Measurements from ENCODE around the gene SF3A1. TPM values are rescaled to one million over a fixed set of nuclear protein-coding genes. Genes with fewer than 3 reads are reported as not detected.
"Not testable (repeated sequence)": the region's sequence is repeated elsewhere in the genome, so short reads cannot be mapped to it uniquely, and the experiment has no call there.

Gene SF3A1
- total and polyA plus RNA-seq, 2 donors (not counting 3 experiments of a cell fraction or from before 2014, with no cell fraction given), result 60.2 to 187 TPM

- no peak overlapping the region for H3K4me2 ChIP-seq (ENCODE audit: insufficient read depth, low read length)
- peaks cover 43% of the 10 kb centered on the region for H3K79me2 ChIP-seq (ENCODE audit: control insufficient read depth, insufficient read depth, low read length)
Observed at GRCh38 chr22:30402028-30402765, 45.5 kb upstream of the SF3A1 start.

GRCh38 chr22:30401024-30401423, 44.3 kb upstream of the SF3A1 start:
- DNase-seq (ENCODE audit: low read depth, low spot score); dilution Hi-C loops (cut with MboI; ENCODE audit: extremely low pct_ligation_motif_present, low sequenced_read_pairs); H3K4me3 ChIP-seq (replicated peaks in 1 of 3; ENCODE audit: insufficient read depth in 1 of 3, low read depth in 1 of 3, low read length in 3 of 3): not testable (repeated sequence)

More at GRCh38 chr22:30402028-30402765, 45.5 kb upstream of the SF3A1 start:
- ChIA-PET CTCF (interaction anchor here (0.7 to 1.8 kb wide), 4 partner anchors 15 to 24 kb away, joined by 3 to 5 read pairs (median 4); partner anchors contain the start of gene RNF215), POLR2A (interaction anchor here (0.7 kb wide), 1 partner anchor 29 kb away, joined by 3 read pairs; no protein-coding TSS in a partner anchor)
- no TSS peak for BruUV-seq (replicated peaks)
- Histone ChIP-seq H3K4me3 (replicated peaks in 1 of 3; ENCODE audit: insufficient read depth in 1 of 3, low read depth in 1 of 3, low read length in 3 of 3) (no peak overlapping the region), H3K27ac (ENCODE audit: insufficient read depth, low read depth, low read length) (no peak overlapping the region), H3K27me3 (ENCODE audit: control insufficient read depth in 2 of 2, insufficient read depth in 2 of 2, low read length in 2 of 2) (no peaks in the 10 kb centered on the region), H4K20me1 (replicated peaks; ENCODE audit: control insufficient read depth, extremely low read depth, insufficient read depth, low read length) (no peaks in the 10 kb centered on the region), H3K9ac (replicated peaks; ENCODE audit: extremely low read depth, insufficient read depth, low read length) (no peak overlapping the region), H3K9me3 (replicated peaks; ENCODE audit: control insufficient read depth, insufficient read depth, low read length) (no peaks in the 10 kb centered on the region), H3K4me1 (ENCODE audit: control insufficient read depth, extremely low read depth, insufficient read depth, low read length) (peaks cover 12% of the 10 kb centered on the region), H2AFZ (ENCODE audit: low read depth, low read length) (no peak overlapping the region), H3K36me3 (ENCODE audit: control insufficient read depth in 2 of 2, extremely low read depth in 1 of 2, insufficient read depth in 2 of 2, low read length in 2 of 2) (peaks cover 3 to 19% of the 10 kb centered on the region in 2 experiments), H3K9me1 (replicated peaks; ENCODE audit: control insufficient read depth, extremely low read depth, insufficient read depth, low read length) (no peaks in the 10 kb centered on the region)
- intact Hi-C loops (cut with micrococcal nuclease), result no loop called here
- DNase-seq (ENCODE audit: low read depth, low spot score) (no peak), FAIRE-seq (no peak)
- TF ChIP-seq GATA2 (IDR thresholded peaks at IDR 0.05; ENCODE audit: insufficient read depth, insufficient read length, low read depth, low read length), result no peak
- TF ChIP-seq POLR2AphosphoS5 (IDR thresholded peaks at IDR 0.05; ENCODE audit: insufficient read depth, low read depth, low read length), result no peak
- TF ChIP-seq CTCF (IDR thresholded peaks at IDR 0.05; ENCODE audit: extremely low read depth in 1 of 2, insufficient read depth in 1 of 2, low read depth in 1 of 2, low read length in 2 of 2), result no peak
- TF ChIP-seq EZH2 (IDR thresholded peaks at IDR 0.05; ENCODE audit: borderline replicate concordance, low read depth, low read length, severe bottlenecking), result no peak
- no peak for TF ChIP-seq FOS (IDR thresholded peaks at IDR 0.05; ENCODE audit: borderline replicate concordance, insufficient read depth, low read length)
- no peak for TF ChIP-seq POLR2A (IDR thresholded peaks at IDR 0.05; ENCODE audit: low read depth, low read length)
- dilution Hi-C loops (cut with MboI; ENCODE audit: extremely low pct_ligation_motif_present, low sequenced_read_pairs), result no loop called here

More at GRCh38 chr22:30401024-30401423, 44.3 kb upstream of the SF3A1 start:
- H3K27ac ChIP-seq (ENCODE audit: insufficient read depth, low read depth, low read length); H3K9ac ChIP-seq (replicated peaks; ENCODE audit: extremely low read depth, insufficient read depth, low read length); H3K27me3 ChIP-seq (ENCODE audit: control insufficient read depth in 2 of 2, insufficient read depth in 2 of 2, low read length in 2 of 2); intact Hi-C loops (cut with micrococcal nuclease); H3K9me3 ChIP-seq (replicated peaks; ENCODE audit: control insufficient read depth, insufficient read depth, low read length); H3K9me1 ChIP-seq (replicated peaks; ENCODE audit: control insufficient read depth, extremely low read depth, insufficient read depth, low read length); H4K20me1 ChIP-seq (replicated peaks; ENCODE audit: control insufficient read depth, extremely low read depth, insufficient read depth, low read length); FAIRE-seq; H2AFZ ChIP-seq (ENCODE audit: low read depth, low read length); BruUV-seq (replicated peaks); H3K4me2 ChIP-seq (ENCODE audit: insufficient read depth, low read length): not testable (repeated sequence)
- Histone ChIP-seq H3K4me1 (ENCODE audit: control insufficient read depth, extremely low read depth, insufficient read depth, low read length) (peaks cover 16% of the 10 kb centered on the region), H3K79me2 (ENCODE audit: control insufficient read depth, insufficient read depth, low read length) (peaks cover 49% of the 10 kb centered on the region), H3K36me3 (ENCODE audit: control insufficient read depth in 2 of 2, extremely low read depth in 1 of 2, insufficient read depth in 2 of 2, low read length in 2 of 2) (peaks cover 0 to 13% of the 10 kb centered on the region in 2 experiments)
- POLR2A ChIA-PET, result interaction anchor here (0.7 kb wide), 1 partner anchor 38 kb away, joined by 6 read pairs; no protein-coding TSS in a partner anchor
- CTCF ChIA-PET, result interaction anchor here (0.7 to 1.2 kb wide), 2 partner anchors 14 to 294 kb away, joined by 3 to 4 read pairs; partner anchors contain the start of gene RNF215
